Measurements from ENCODE around the gene SPACA7. TPM values are rescaled to one million over a fixed set of nuclear protein-coding genes. Genes with fewer than 3 reads are reported as not detected.

The SPACA7 gene
- total RNA-seq, 2 experiments from 2014 or later = not detected

- Mint-ChIP-seq H3K27ac (no peak overlapping the region), H3K27me3 (peaks cover 11% of the 10 kb centered on the region), H3K36me3 (no peaks in the 10 kb centered on the region), H3K4me3 (no peak overlapping the region), H3K4me1 (no peaks in the 10 kb centered on the region), H3K9me3 (no peaks in the 10 kb centered on the region)
- DNase-seq (no peak), ATAC-seq (ENCODE audit: low read depth) (no peak)
- POLR2A ChIA-PET = no interaction called here
Measured at GRCh38 chr13:112462408-112462807, 86.3 kb downstream of the SPACA7 start.

- Mint-ChIP-seq H3K9me3 (no peaks in the 10 kb centered on the region), H3K4me1 (no peaks in the 10 kb centered on the region), H3K27me3 (peaks cover 10% of the 10 kb centered on the region), H3K27ac (no peak overlapping the region), H3K4me3 (no peak overlapping the region), H3K36me3 (no peaks in the 10 kb centered on the region)
- POLR2A ChIA-PET = no interaction called here
- ATAC-seq (ENCODE audit: low read depth) = no peak
- DNase-seq = no peak
Measured at GRCh38 chr13:112464720-112465119, 88.6 kb downstream of the SPACA7 start.

- ATAC-seq (ENCODE audit: low read depth) (no peak), DNase-seq (no peak)
- H3K9me3 Mint-ChIP-seq = no peaks in the 10 kb centered on the region
- POLR2A ChIA-PET = no interaction called here
- H3K27me3 Mint-ChIP-seq = peaks cover 8% of the 10 kb centered on the region
- H3K36me3 Mint-ChIP-seq = no peaks in the 10 kb centered on the region
- H3K4me3 Mint-ChIP-seq = no peak overlapping the region
- no peak overlapping the region for H3K27ac Mint-ChIP-seq
- no peaks in the 10 kb centered on the region for H3K4me1 Mint-ChIP-seq
Measured at GRCh38 chr13:112465251-112466131, 89.3 kb downstream of the SPACA7 start.

- H3K36me3 Mint-ChIP-seq = peaks cover 2% of the 10 kb centered on the region
- no peaks in the 10 kb centered on the region for H3K4me1 Mint-ChIP-seq
- H3K27ac Mint-ChIP-seq = no peak overlapping the region
- ATAC-seq (ENCODE audit: low read depth) = no peak
- peaks cover 10% of the 10 kb centered on the region for H3K27me3 Mint-ChIP-seq
- H3K9me3 Mint-ChIP-seq = no peaks in the 10 kb centered on the region
- no peak overlapping the region for H3K4me3 Mint-ChIP-seq
- DNase-seq = no peak
- POLR2A ChIA-PET = no interaction called here
Measured at GRCh38 chr13:112466132-112467058, 90.2 kb downstream of the SPACA7 start.

GRCh38 chr13:112467236-112467635 is 91.1 kb downstream of the SPACA7 start:
- H3K4me3 Mint-ChIP-seq = no peak overlapping the region
- no peak overlapping the region for H3K27ac Mint-ChIP-seq
- ATAC-seq (ENCODE audit: low read depth) = no peak
- POLR2A ChIA-PET = no interaction called here
- no peaks in the 10 kb centered on the region for H3K4me1 Mint-ChIP-seq
- H3K27me3 Mint-ChIP-seq = peaks cover 7% of the 10 kb centered on the region
- DNase-seq = no peak
- no peaks in the 10 kb centered on the region for H3K9me3 Mint-ChIP-seq
- H3K36me3 Mint-ChIP-seq = peaks cover 2% of the 10 kb centered on the region

GRCh38 chr13:112468069-112468468 is 91.9 kb downstream of the SPACA7 start:
- H3K36me3 Mint-ChIP-seq = peaks cover 2% of the 10 kb centered on the region
- POLR2A ChIA-PET = no interaction called here
- DNase-seq = no peak
- ATAC-seq (ENCODE audit: low read depth) = no peak
- peaks cover 4% of the 10 kb centered on the region for H3K27me3 Mint-ChIP-seq
- no peak overlapping the region for H3K4me3 Mint-ChIP-seq
- H3K27ac Mint-ChIP-seq = no peak overlapping the region
- no peaks in the 10 kb centered on the region for H3K4me1 Mint-ChIP-seq
- no peaks in the 10 kb centered on the region for H3K9me3 Mint-ChIP-seq

- DNase-seq = no peak
- ATAC-seq (ENCODE audit: low read depth) = no peak
- Mint-ChIP-seq H3K9me3 (no peaks in the 10 kb centered on the region), H3K27ac (no peak overlapping the region), H3K27me3 (peaks cover 4% of the 10 kb centered on the region), H3K4me3 (no peak overlapping the region), H3K36me3 (peaks cover 2% of the 10 kb centered on the region), H3K4me1 (no peaks in the 10 kb centered on the region)
- POLR2A ChIA-PET = no interaction called here
Measured at GRCh38 chr13:112469071-112469745, 93.1 kb downstream of the SPACA7 start.

- H3K36me3 Mint-ChIP-seq = peaks cover 2% of the 10 kb centered on the region
- no peak for ATAC-seq (ENCODE audit: low read depth)
Measured at GRCh38 chr13:112473818-112474217, 97.7 kb downstream of the SPACA7 start.

GRCh38 chr13:112474869-112475268 is 98.7 kb downstream of the SPACA7 start:
- H3K9me3 Mint-ChIP-seq = no peaks in the 10 kb centered on the region
- peaks cover 4% of the 10 kb centered on the region for H3K27me3 Mint-ChIP-seq
- peaks cover 2% of the 10 kb centered on the region for H3K36me3 Mint-ChIP-seq
- ATAC-seq (ENCODE audit: low read depth) = no peak
- H3K4me3 Mint-ChIP-seq = no peak overlapping the region
- no peak for DNase-seq
- no peaks in the 10 kb centered on the region for H3K4me1 Mint-ChIP-seq
- POLR2A ChIA-PET = no interaction called here
- no peak overlapping the region for H3K27ac Mint-ChIP-seq

More at GRCh38 chr13:112473818-112474217, 97.7 kb downstream of the SPACA7 start:
- Mint-ChIP-seq H3K4me1 (no peaks in the 10 kb centered on the region), H3K27ac (no peak overlapping the region), H3K9me3 (no peaks in the 10 kb centered on the region), H3K4me3 (no peak overlapping the region), H3K27me3 (peaks cover 4% of the 10 kb centered on the region)
- POLR2A ChIA-PET = no interaction called here
- DNase-seq = no peak

GRCh38 chr13:112475889-112476288 is 99.7 kb downstream of the SPACA7 start:
- Mint-ChIP-seq H3K4me1 (no peaks in the 10 kb centered on the region), H3K36me3 (peaks cover 1% of the 10 kb centered on the region), H3K27me3 (peaks cover 3% of the 10 kb centered on the region), H3K9me3 (no peaks in the 10 kb centered on the region), H3K4me3 (no peak overlapping the region), H3K27ac (no peak overlapping the region)
- POLR2A ChIA-PET = no interaction called here
- DNase-seq (no peak), ATAC-seq (ENCODE audit: low read depth) (no peak)

- ATAC-seq (ENCODE audit: low read depth) (no peak), DNase-seq (no peak)
- POLR2A ChIA-PET = no interaction called here
- Mint-ChIP-seq H3K9me3 (no peaks in the 10 kb centered on the region), H3K4me1 (no peaks in the 10 kb centered on the region), H3K4me3 (no peak overlapping the region), H3K27me3 (no peaks in the 10 kb centered on the region), H3K27ac (no peak overlapping the region), H3K36me3 (no peaks in the 10 kb centered on the region)
Measured at GRCh38 chr13:112477070-112477619, 101.0 kb downstream of the SPACA7 start.

- peaks cover 10% of the 10 kb centered on the region for H3K36me3 Mint-ChIP-seq
- DNase-seq = no peak
- H3K9me3 Mint-ChIP-seq = no peaks in the 10 kb centered on the region
- no peak overlapping the region for H3K4me3 Mint-ChIP-seq
- H3K4me1 Mint-ChIP-seq = no peaks in the 10 kb centered on the region
- ATAC-seq (ENCODE audit: low read depth) = no peak
- POLR2A ChIA-PET = no interaction called here
- H3K27ac Mint-ChIP-seq = no peak overlapping the region
- H3K27me3 Mint-ChIP-seq = no peaks in the 10 kb centered on the region
Measured at GRCh38 chr13:112479389-112479788, 103.2 kb downstream of the SPACA7 start.

- no peaks in the 10 kb centered on the region for H3K4me1 Mint-ChIP-seq
- H3K36me3 Mint-ChIP-seq = peaks cover 16% of the 10 kb centered on the region
- no peaks in the 10 kb centered on the region for H3K9me3 Mint-ChIP-seq
- no peak overlapping the region for H3K4me3 Mint-ChIP-seq
- ATAC-seq (ENCODE audit: low read depth) = no peak
- no peaks in the 10 kb centered on the region for H3K27me3 Mint-ChIP-seq
- no peak overlapping the region for H3K27ac Mint-ChIP-seq
- POLR2A ChIA-PET = no interaction called here
- no peak for DNase-seq
Measured at GRCh38 chr13:112481458-112481857, 105.3 kb downstream of the SPACA7 start.

All from activated naive CD8-positive, alpha-beta T cell treated with anti-CD3 and anti-CD28 coated beads, Interleukin-2, amount 10 ng/mL, durations not matched to agents 7 days and 5 days (primary cell).